Right hindlimb (tissue), 1 donor: ENCODE results near the gene SLC35F6.
"Not testable (repeated sequence)": the region's sequence is repeated elsewhere in the genome, so short reads cannot be mapped to it uniquely, and the experiment has no call there.

Experiments
- DNase-seq: peaks from one replicate; pipeline ENCODE4 v3.0.0-alpha.2; 2018

SLC35F6 gene

DNA sequence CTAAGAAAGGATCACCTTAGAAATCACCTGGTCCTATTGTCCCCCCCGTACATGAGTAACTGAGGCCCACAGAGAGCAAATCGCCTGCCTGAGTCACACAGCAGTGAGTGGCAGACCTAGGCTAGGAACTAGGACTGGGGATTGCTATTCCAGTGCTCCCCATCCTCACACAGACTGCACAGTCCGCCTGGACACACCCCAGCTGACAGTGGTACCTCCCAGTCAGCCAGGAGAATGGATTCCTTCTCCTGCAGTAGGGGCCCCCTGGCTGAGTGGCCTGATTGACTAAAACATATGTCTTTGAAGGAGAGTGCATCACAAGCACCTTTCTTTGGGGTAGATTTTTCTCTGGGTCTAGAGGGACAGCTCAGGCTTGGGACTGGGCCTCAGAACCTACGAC is 32.4 kb upstream of the SLC35F6 start:
- no peak for DNase-seq

- no peak for DNase-seq
Measured at GRCh38 chr2:26732446-26732845, 31.6 kb upstream of the SLC35F6 start.

GRCh38 chr2:26733413-26733812 is 30.7 kb upstream of the SLC35F6 start:
- DNase-seq = no peak

- DNase-seq = no peak
Measured at GRCh38 chr2:26735097-26735496, 29.0 kb upstream of the SLC35F6 start.

- no peak for DNase-seq
Measured at GRCh38 chr2:26735883-26736588, 28.0 kb upstream of the SLC35F6 start.

- no peak for DNase-seq
Measured at GRCh38 chr2:26737221-26737620, 26.9 kb upstream of the SLC35F6 start.

DNA sequence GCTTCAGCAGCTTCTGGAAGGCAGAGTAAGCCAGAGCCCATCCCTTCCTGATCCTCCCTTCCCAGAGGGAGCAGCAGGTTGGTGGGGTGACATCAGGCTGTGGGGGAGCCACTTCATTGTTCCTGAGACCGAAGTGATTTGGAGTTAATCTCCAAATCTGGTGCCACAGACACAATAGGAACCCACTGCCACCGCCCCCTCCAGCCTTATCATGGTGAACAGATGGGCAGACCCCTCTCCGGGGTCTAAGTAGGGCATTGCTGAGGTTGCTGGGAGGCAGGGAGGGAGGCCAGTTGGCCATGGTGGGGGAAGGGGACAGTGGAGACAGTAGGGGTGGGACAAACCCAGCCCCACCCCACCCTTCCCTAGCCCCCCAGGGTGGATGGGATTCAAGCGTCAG is 25.6 kb upstream of the SLC35F6 start:
- DNase-seq = no peak

DNA sequence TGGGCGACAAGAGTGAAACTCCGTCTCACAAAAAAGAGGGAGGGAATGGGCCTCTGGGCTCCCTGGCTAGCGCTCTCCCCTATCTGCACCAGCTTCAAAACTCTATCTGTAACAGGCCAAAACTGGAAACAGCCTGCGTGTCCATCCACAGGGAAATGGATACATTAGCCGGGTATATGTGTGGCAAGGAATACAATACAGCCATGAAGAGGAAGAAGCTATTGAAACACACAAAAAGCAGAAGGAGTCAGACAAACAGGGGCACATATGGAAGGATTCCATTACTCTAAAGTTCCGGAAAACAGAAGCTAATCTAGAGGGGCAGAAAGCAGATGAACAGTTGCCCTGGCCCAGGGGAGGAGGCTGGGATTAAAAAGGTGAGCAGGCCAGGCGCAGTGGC is 24.6 kb upstream of the SLC35F6 start:
- DNase-seq = no peak

- DNase-seq = no peak
Measured at GRCh38 chr2:26740346-26740745, 23.7 kb upstream of the SLC35F6 start.

DNA sequence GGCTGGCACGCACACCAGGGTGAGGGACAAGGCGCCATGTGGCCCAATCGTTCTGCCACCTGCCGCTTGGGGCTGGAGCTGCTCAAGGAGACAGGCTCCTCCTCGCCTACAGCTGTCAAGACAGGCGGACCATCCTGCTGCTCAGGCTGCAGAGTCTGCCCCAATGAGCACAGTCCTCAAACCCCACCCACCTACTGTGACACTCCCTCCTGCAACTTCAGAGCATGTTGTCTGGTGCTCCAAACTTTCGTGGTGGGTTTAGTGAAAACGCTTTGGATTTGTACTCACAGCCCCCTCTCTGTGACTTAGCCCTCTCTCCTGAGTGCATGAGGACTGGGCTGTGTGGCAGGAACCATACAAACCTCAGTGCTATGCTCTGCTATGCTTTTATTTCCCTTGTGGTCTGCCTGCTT is 23.2 kb upstream of the SLC35F6 start:
- peak; percentile 50 for DNase-seq

- peak; percentile 51 for DNase-seq
Measured at GRCh38 chr2:26742048-26742770, 21.9 kb upstream of the SLC35F6 start.

DNA sequence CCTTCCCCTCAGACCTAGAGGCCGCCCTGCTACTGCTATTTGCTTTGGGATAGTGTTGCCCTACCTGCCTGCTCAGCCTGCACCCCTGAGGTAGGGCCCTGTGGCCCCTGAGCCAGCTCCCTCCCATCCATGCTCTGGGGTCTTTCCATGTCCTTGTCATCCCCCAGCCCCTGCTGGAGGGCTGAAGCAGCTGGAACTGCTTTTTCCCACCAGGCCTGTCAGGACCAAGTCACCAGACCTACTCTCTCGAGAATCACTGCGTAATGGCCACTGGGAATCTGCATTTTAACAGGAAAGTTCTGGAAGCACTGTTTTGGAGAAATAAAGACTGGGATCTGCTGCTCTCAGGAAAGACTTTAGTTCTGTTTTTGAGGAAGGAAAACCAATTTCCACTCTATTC is 20.2 kb upstream of the SLC35F6 start:
- DNase-seq = no peak

GRCh38 chr2:26744953-26745352 is 19.1 kb upstream of the SLC35F6 start:
- DNase-seq = no peak

DNA sequence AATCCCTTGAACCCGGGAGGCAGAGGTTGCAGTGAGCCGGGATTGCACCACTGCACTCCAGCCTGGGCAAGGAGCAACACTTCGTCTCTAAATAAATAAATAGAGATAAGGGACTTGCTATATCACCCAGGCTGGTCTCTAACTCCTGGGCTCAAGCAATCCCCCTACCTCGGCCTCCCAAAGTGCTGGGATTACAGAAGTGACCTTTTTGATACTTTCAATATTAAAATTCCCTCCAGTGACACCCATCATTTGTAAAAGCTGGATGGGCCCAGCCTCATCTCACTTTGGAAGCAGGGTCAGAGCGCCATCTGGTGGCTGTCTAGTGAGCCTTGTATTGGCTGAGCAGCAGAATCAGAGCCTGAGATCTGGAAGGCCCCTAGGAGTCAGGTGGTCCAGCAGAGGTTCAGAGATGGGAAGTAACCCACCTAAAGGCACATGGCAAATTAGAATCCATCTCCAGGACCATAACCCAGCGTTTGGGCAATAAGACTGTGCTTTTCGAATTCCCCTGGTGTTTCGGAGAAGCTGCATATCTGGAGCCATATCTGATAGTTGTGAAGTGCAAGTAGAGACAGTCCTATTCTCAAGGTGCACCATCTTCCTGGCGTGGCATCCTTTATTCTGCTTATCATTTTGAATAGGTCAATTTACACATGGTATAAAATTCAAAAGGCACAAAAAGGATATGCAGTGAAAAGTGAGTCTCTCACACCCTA is 18.3 kb upstream of the SLC35F6 start:
- DNase-seq = peak; percentile 80

DNA sequence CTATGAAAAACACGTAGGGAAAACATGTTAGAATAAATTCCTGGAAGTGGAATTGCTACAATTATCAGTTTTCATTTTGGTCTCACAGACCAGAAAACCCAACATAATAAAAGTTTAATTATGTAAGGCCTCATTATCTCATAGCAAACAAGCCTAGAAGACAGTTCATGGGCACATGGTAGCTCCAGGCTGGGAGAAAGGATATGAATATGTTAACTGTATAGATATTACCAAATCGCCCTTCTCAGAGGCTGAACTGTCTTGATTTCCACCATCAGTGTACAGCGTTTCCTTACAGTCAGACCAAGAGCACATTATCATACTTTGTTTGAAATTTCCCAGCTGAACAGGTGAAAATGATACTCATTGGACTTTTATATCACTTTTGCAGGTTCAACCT is 17.1 kb upstream of the SLC35F6 start:
- DNase-seq = no peak

DNA sequence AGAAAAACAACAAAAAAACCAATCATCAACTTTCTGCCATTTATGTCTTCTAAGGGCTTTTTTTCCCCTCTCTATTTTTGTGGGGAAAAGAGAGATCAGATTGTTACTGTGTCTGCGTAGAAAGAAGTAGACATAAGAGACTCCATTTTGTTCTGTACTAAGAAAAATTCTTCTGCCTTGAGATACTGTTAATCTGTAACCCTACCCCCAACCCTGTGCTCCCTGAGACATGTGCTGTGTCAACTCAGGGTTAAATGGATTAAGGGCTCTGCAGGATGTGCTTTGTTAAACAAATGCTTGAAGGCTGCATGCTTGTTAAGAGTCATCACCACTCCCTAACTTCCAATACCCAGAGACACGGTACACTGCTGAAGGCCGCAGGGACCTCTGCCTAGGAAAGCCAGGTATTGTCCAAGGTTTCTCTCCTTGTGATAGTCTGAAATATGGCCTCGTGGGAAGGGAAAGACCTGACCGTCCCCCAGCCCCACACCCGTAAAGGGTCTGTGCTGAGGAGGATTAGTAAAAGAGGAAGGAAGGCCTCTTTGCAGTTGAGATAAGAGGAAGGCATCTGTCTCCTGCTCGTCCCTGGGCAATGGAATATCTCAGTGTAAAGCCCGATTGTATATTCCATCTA is 14.2 kb upstream of the SLC35F6 start:
- DNase-seq = not testable (repeated sequence)

DNA sequence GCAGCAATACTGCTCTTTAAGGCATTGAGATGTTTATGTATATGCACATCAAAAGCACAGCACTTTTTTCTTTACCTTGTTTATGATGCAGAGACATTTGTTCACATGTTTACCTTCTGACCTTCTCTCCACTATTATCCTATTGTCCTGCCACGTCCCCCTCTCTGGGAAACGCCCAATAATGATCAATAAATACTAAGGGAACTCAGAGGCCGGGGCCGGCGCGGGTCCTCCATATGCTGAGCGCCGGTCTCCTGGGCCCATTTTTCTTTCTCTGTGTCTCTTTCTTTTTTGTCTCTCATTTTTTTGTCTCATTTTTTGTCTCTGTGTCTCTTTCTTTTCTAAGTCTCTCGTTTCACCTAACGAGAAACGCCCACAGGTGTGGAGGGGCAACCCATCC is 13.6 kb upstream of the SLC35F6 start:
- not testable (repeated sequence) for DNase-seq

GRCh38 chr2:26752656-26753055 is 11.4 kb upstream of the SLC35F6 start:
- DNase-seq = no peak

DNA sequence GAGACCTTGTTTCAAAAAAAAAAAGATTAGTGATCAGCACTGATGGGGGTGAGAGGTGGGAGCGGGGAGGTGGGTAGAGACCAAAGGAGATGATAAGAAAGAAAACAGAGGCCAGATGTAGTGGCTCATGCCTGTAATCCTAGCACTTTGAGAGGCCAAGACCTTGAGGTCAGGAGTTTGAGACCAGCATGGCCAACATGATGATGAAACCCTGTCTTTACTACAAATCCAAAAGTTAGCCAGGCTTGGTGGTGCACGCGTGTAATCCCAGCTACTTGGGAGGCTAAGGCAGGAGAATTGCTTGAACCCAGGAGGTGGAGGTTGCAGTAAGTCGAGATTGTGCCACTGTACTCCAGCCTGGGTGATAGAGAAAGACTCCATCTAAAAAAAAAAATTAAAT is 9.5 kb upstream of the SLC35F6 start:
- no peak for DNase-seq

GRCh38 chr2:26754972-26755670 is 9.0 kb upstream of the SLC35F6 start:
- no peak for DNase-seq

DNA sequence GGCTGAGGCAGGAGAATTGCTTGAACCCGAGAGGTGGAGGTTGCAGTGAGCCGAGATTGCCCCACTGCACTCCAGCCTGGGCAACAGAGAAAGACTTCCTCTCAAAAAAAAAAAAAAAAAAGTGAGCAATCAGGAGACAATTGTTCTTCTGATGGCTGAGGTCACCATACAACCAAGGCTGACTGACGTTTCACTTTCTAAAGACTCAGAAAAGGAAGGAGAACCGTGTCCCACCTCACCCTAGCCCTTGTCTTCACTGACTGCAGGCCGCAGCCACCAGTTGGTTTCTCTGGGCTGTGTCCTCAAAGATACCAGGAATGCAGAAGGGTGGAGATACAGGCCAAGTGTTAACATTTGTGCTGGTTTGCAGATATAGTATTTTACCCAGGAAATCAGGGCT is 7.7 kb upstream of the SLC35F6 start:
- no peak for DNase-seq

DNA sequence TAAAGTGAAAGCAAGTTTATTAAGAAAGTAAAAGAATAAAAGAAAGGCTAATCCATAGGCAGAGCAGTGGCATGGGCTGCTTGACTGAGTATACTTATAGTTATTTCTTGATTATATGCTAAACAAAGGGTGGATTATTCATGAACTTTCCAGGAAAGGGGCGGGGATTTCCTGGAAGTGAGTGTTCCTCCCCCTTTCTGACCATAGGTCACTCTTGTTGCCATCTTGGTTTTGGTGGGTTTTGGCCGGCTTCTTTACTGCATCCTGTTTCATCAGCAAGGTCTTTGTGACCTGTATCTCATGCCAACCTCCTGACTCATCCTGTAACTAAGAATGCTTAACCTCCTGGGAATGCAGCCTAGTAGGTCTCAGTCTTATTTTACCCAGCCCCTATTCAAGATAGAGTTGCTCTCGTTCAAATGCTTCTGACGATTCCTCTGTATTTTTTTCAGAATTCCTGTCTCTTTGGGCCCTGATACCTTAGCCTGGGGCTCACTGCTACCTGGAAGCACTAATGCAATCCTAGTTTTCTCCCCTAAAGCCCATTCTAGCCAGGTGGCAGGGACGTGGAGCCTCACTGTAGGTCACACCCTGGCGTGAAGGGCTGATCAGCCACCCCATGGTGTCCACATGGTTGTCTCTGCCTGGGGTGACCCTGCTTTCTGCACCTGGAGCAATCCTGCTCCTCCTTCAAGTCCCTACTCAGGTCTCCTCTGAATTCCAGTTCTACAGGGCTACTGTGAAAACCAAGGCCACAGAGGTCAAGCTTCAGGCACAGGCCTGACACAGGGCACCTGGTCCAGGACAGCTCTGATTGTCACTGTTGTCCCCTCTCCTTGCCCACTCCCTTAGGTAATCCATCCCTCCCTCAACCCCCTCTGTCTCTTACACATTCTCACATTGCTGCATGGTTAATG is 6.0 kb upstream of the SLC35F6 start:
- DNase-seq = no peak
